ENCODE measurements around the gene ZNF319. TPM values are rescaled to one million over a fixed set of nuclear protein-coding genes. Genes with fewer than 3 reads are reported as not detected.

The ZNF319 gene
- total and polyA plus RNA-seq, 7 experiments from 2014 or later, result 4.4 to 20.8 (median 12.5) TPM

- H3K36me3 ChIP-seq (ENCODE audit: control insufficient read depth in 2 of 3, insufficient read depth in 3 of 3, low read length in 3 of 3), result no peaks in the 10 kb centered on the region
- Mint-ChIP-seq H3K4me1 (peaks cover 0 to 3% (median 0%) of the 10 kb centered on the region in 7 donors), H3K9me3 (no peaks in the 10 kb centered on the region), H3K4me3 (no peak overlapping the region), H3K36me3 (no peaks in the 10 kb centered on the region), H3K27me3 (peaks cover 0 to 5% (median 0%) of the 10 kb centered on the region in 5 donors), H3K27ac (peak overlapping the region in 1 of 9 donors; percentile 45)
- no peaks in the 10 kb centered on the region for H3K27me3 ChIP-seq (ENCODE audit: control insufficient read depth in 2 of 2, insufficient read depth in 2 of 2, low read length in 2 of 2)
- no peaks in the 10 kb centered on the region for H3K9me3 ChIP-seq (ENCODE audit: control insufficient read depth in 2 of 3, low read length in 3 of 3)
- H3K4me1 ChIP-seq (ENCODE audit: control insufficient read depth in 2 of 2, insufficient read depth in 2 of 2, low read length in 2 of 2), result no peaks in the 10 kb centered on the region
- CTCF ChIA-PET, result no interaction called here
- no peak for DNase-seq
- no peak overlapping the region for H3K27ac ChIP-seq (ENCODE audit: low read depth, low read length)
- POLR2A ChIA-PET, result no interaction called here
- H3K4me3 ChIP-seq (ENCODE audit: low read length), result no peak overlapping the region
- intact Hi-C loops (cut with micrococcal nuclease), result no loop called here
- ATAC-seq, result no peak
Measured at GRCh38 chr16:57964157-57964700, 36.2 kb downstream of the ZNF319 start.

- intact Hi-C loops (cut with micrococcal nuclease), result no loop called here
- ATAC-seq (no peak), DNase-seq (no peak)
- H3K27ac Mint-ChIP-seq, result no peak overlapping the region
- no peaks in the 10 kb centered on the region for H3K36me3 Mint-ChIP-seq
- H3K4me3 Mint-ChIP-seq, result no peak overlapping the region
- POLR2A ChIA-PET, result no interaction called here
- Histone ChIP-seq H3K27me3 (ENCODE audit: control insufficient read depth in 2 of 2, insufficient read depth in 2 of 2, low read length in 2 of 2) (no peaks in the 10 kb centered on the region), H3K27ac (ENCODE audit: low read depth, low read length) (no peak overlapping the region), H3K4me3 (ENCODE audit: low read length) (no peak overlapping the region), H3K4me1 (ENCODE audit: control insufficient read depth in 2 of 2, insufficient read depth in 2 of 2, low read length in 2 of 2) (no peaks in the 10 kb centered on the region), H3K9me3 (ENCODE audit: control insufficient read depth in 2 of 3, low read length in 3 of 3) (no peaks in the 10 kb centered on the region), H3K36me3 (ENCODE audit: control insufficient read depth in 2 of 3, insufficient read depth in 3 of 3, low read length in 3 of 3) (no peaks in the 10 kb centered on the region)
- CTCF ChIA-PET, result no interaction called here
- no peaks in the 10 kb centered on the region for H3K9me3 Mint-ChIP-seq
- H3K4me1 Mint-ChIP-seq, result peaks cover 0 to 2% (median 0%) of the 10 kb centered on the region in 7 donors
- H3K27me3 Mint-ChIP-seq, result peaks cover 0 to 8% (median 0%) of the 10 kb centered on the region in 5 donors
Measured at GRCh38 chr16:57962756-57963155, 37.7 kb downstream of the ZNF319 start.

- CTCF ChIA-PET, result no interaction called here
- intact Hi-C loops (cut with micrococcal nuclease), result no loop called here
- POLR2A ChIA-PET, result no interaction called here
Measured at GRCh38 chr16:57962046-57962445, 38.4 kb downstream of the ZNF319 start.

GRCh38 chr16:57961538-57961937 is 38.9 kb downstream of the ZNF319 start:
- no peaks in the 10 kb centered on the region for H3K4me1 ChIP-seq (ENCODE audit: control insufficient read depth in 2 of 2, insufficient read depth in 2 of 2, low read length in 2 of 2)
- intact Hi-C loops (cut with micrococcal nuclease), result no loop called here
- H3K4me3 ChIP-seq (ENCODE audit: low read length), result no peak overlapping the region
- Mint-ChIP-seq H3K36me3 (no peaks in the 10 kb centered on the region), H3K27ac (no peak overlapping the region), H3K27me3 (peaks cover 0 to 8% (median 0%) of the 10 kb centered on the region in 5 donors), H3K9me3 (no peaks in the 10 kb centered on the region), H3K4me3 (no peak overlapping the region), H3K4me1 (peaks cover 0 to 2% (median 0%) of the 10 kb centered on the region in 7 donors)
- no peak overlapping the region for H3K27ac ChIP-seq (ENCODE audit: low read depth, low read length)
- DNase-seq, result no peak
- no peaks in the 10 kb centered on the region for H3K27me3 ChIP-seq (ENCODE audit: control insufficient read depth in 2 of 2, insufficient read depth in 2 of 2, low read length in 2 of 2)
- H3K9me3 ChIP-seq (ENCODE audit: control insufficient read depth in 2 of 3, low read length in 3 of 3), result no peaks in the 10 kb centered on the region
- POLR2A ChIA-PET, result no interaction called here
- CTCF ChIA-PET, result interaction anchor here (0.6 kb wide), 1 partner anchor 151 kb away, joined by 3 read pairs; no protein-coding TSS in a partner anchor
- ATAC-seq, result no peak
- no peaks in the 10 kb centered on the region for H3K36me3 ChIP-seq (ENCODE audit: control insufficient read depth in 2 of 3, insufficient read depth in 3 of 3, low read length in 3 of 3)

More at GRCh38 chr16:57962046-57962445, 38.4 kb downstream of the ZNF319 start:
- no peaks in the 10 kb centered on the region for H3K36me3 ChIP-seq (ENCODE audit: control insufficient read depth in 2 of 3, insufficient read depth in 3 of 3, low read length in 3 of 3)
- H3K4me1 Mint-ChIP-seq, result peaks cover 0 to 2% (median 0%) of the 10 kb centered on the region in 7 donors
- H3K4me3 Mint-ChIP-seq, result no peak overlapping the region
- no peak for DNase-seq
- no peaks in the 10 kb centered on the region for H3K4me1 ChIP-seq (ENCODE audit: control insufficient read depth in 2 of 2, insufficient read depth in 2 of 2, low read length in 2 of 2)
- no peak overlapping the region for H3K27ac ChIP-seq (ENCODE audit: low read depth, low read length)
- no peaks in the 10 kb centered on the region for H3K27me3 ChIP-seq (ENCODE audit: control insufficient read depth in 2 of 2, insufficient read depth in 2 of 2, low read length in 2 of 2)
- H3K4me3 ChIP-seq (ENCODE audit: low read length), result no peak overlapping the region
- no peak overlapping the region for H3K27ac Mint-ChIP-seq
- no peak for ATAC-seq
- no peaks in the 10 kb centered on the region for H3K9me3 ChIP-seq (ENCODE audit: control insufficient read depth in 2 of 3, low read length in 3 of 3)
- peaks cover 0 to 8% (median 0%) of the 10 kb centered on the region in 5 donors for H3K27me3 Mint-ChIP-seq
- H3K36me3 Mint-ChIP-seq, result no peaks in the 10 kb centered on the region
- no peaks in the 10 kb centered on the region for H3K9me3 Mint-ChIP-seq

- ATAC-seq (no peak), DNase-seq (no peak)
- Mint-ChIP-seq H3K4me1 (peaks cover 0 to 2% (median 0%) of the 10 kb centered on the region in 7 donors), H3K36me3 (no peaks in the 10 kb centered on the region), H3K4me3 (no peak overlapping the region), H3K27me3 (peaks cover 0 to 8% (median 0%) of the 10 kb centered on the region in 5 donors), H3K9me3 (no peaks in the 10 kb centered on the region), H3K27ac (no peak overlapping the region)
- intact Hi-C loops (cut with micrococcal nuclease), result no loop called here
- Histone ChIP-seq H3K9me3 (ENCODE audit: control insufficient read depth in 2 of 3, low read length in 3 of 3) (no peaks in the 10 kb centered on the region), H3K4me3 (ENCODE audit: low read length) (no peak overlapping the region), H3K27ac (ENCODE audit: low read depth, low read length) (no peak overlapping the region), H3K4me1 (ENCODE audit: control insufficient read depth in 2 of 2, insufficient read depth in 2 of 2, low read length in 2 of 2) (no peaks in the 10 kb centered on the region), H3K36me3 (ENCODE audit: control insufficient read depth in 2 of 3, insufficient read depth in 3 of 3, low read length in 3 of 3) (no peaks in the 10 kb centered on the region), H3K27me3 (ENCODE audit: control insufficient read depth in 2 of 2, insufficient read depth in 2 of 2, low read length in 2 of 2) (no peaks in the 10 kb centered on the region)
- POLR2A ChIA-PET, result no interaction called here
- CTCF ChIA-PET, result interaction anchor here (0.5 to 0.6 kb wide), 2 partner anchors 63 to 151 kb away, joined by 3 read pairs; no protein-coding TSS in a partner anchor
Measured at GRCh38 chr16:57960826-57961472, 39.5 kb downstream of the ZNF319 start.

GRCh38 chr16:57960310-57960709 is 40.2 kb downstream of the ZNF319 start:
- DNase-seq (no peak), ATAC-seq (no peak)
- CTCF ChIA-PET, result interaction anchor here (0.5 kb wide), 1 partner anchor 62 kb away, joined by 3 read pairs; no protein-coding TSS in a partner anchor
- Mint-ChIP-seq H3K4me3 (no peak overlapping the region), H3K4me1 (peaks cover 0 to 2% (median 0%) of the 10 kb centered on the region in 7 donors), H3K36me3 (no peaks in the 10 kb centered on the region), H3K9me3 (no peaks in the 10 kb centered on the region), H3K27ac (no peak overlapping the region), H3K27me3 (peaks cover 0 to 8% (median 0%) of the 10 kb centered on the region in 5 donors)
- Histone ChIP-seq H3K4me1 (ENCODE audit: control insufficient read depth in 2 of 2, insufficient read depth in 2 of 2, low read length in 2 of 2) (no peaks in the 10 kb centered on the region), H3K27ac (ENCODE audit: low read depth, low read length) (no peak overlapping the region), H3K36me3 (ENCODE audit: control insufficient read depth in 2 of 3, insufficient read depth in 3 of 3, low read length in 3 of 3) (no peaks in the 10 kb centered on the region), H3K9me3 (ENCODE audit: control insufficient read depth in 2 of 3, low read length in 3 of 3) (no peaks in the 10 kb centered on the region), H3K4me3 (ENCODE audit: low read length) (no peak overlapping the region), H3K27me3 (ENCODE audit: control insufficient read depth in 2 of 2, insufficient read depth in 2 of 2, low read length in 2 of 2) (no peaks in the 10 kb centered on the region)
- intact Hi-C loops (cut with micrococcal nuclease), result no loop called here
- POLR2A ChIA-PET, result no interaction called here

- no peaks in the 10 kb centered on the region for H3K4me1 ChIP-seq (ENCODE audit: control insufficient read depth in 2 of 2, insufficient read depth in 2 of 2, low read length in 2 of 2)
- no peak overlapping the region for H3K27ac ChIP-seq (ENCODE audit: low read depth, low read length)
- no peak overlapping the region for H3K27ac Mint-ChIP-seq
- no peaks in the 10 kb centered on the region for H3K9me3 Mint-ChIP-seq
- H3K4me3 ChIP-seq (ENCODE audit: low read length), result no peak overlapping the region
- ChIA-PET CTCF (no interaction called here), POLR2A (no interaction called here)
- intact Hi-C loops (cut with micrococcal nuclease), result no loop called here
- DNase-seq, result no peak
- no peaks in the 10 kb centered on the region for H3K9me3 ChIP-seq (ENCODE audit: control insufficient read depth in 2 of 3, low read length in 3 of 3)
- H3K36me3 ChIP-seq (ENCODE audit: control insufficient read depth in 2 of 3, insufficient read depth in 3 of 3, low read length in 3 of 3), result no peaks in the 10 kb centered on the region
- H3K4me1 Mint-ChIP-seq, result peaks cover 0 to under 1% (median 0%) of the 10 kb centered on the region in 7 donors
- ATAC-seq, result no peak
- no peaks in the 10 kb centered on the region for H3K36me3 Mint-ChIP-seq
- no peaks in the 10 kb centered on the region for H3K27me3 ChIP-seq (ENCODE audit: control insufficient read depth in 2 of 2, insufficient read depth in 2 of 2, low read length in 2 of 2)
- H3K4me3 Mint-ChIP-seq, result no peak overlapping the region
- peaks cover 0 to 8% (median 0%) of the 10 kb centered on the region in 5 donors for H3K27me3 Mint-ChIP-seq
Measured at GRCh38 chr16:57959804-57960203, 40.7 kb downstream of the ZNF319 start.

All from naive thymus-derived CD4-positive, alpha-beta T cell (primary cell).